Measurements from ENCODE around the gene LIMS1.
"Not testable (repeated sequence)": the region's sequence is repeated elsewhere in the genome, so short reads cannot be mapped to it uniquely, and the experiment has no call there.

- not testable (repeated sequence) for TF ChIP-seq CTCF (optimal IDR thresholded peaks at IDR 0.05 in 1 of 3, IDR thresholded peaks at IDR 0.05 in 1 of 3, conservative IDR thresholded peaks at IDR 0.05 in 1 of 3; ENCODE audit: extremely low read depth in 1 of 3, insufficient read depth in 2 of 3, low read length in 3 of 3); EZH2 (IDR thresholded peaks at IDR 0.05; ENCODE audit: low read length)
These were observed 119.2 kb downstream of the LIMS1 start for GRCh38 chr2:108653425-108653824.
